Omental fat pad (tissue), 4 donors: ENCODE measurements around the gene TEDDM1. TPM values are rescaled to one million over a fixed set of nuclear protein-coding genes. Genes with fewer than 3 reads are reported as not detected.
A peak's percentile ranks its signal among the peaks of the same experiment; 100 is the strongest.

Source experiments
- ATAC-seq: fragments of 150-250 bp; one replicate; pipeline ENCODE4 v1.9.1; 2016; ENCODE audit warnings: mild to moderate bottlenecking, moderate library complexity; ENCODE audit not compliant: low FRiP score
- DNase-seq: peaks from one replicate; pipeline ENCODE4 v3.0.0-alpha.2; 2019; ENCODE audit warnings: low spot score
- total RNA-seq, 4 donors: library from RNA; depleted of rRNA; stranded (reverse); fragments of >200 nt; gene quantifications; one replicate each; pipeline ENCODE4 v1.1.0, GENCODE V29; 2016
- TF ChIP-seq, protein P1 (sequence below), 3 donors: fragments of 450-650 bp; IDR thresholded peaks; one replicate each; pipeline ENCODE4 v1.5.1; 2016 to 2017; ENCODE audit warnings: antibody characterized with exemption in 3 of 3, mild to moderate bottlenecking in 3 of 3, moderate library complexity in 2 of 3

The TEDDM1 gene
- total RNA-seq, 4 donors from 2014 or later = not detected

DNA sequence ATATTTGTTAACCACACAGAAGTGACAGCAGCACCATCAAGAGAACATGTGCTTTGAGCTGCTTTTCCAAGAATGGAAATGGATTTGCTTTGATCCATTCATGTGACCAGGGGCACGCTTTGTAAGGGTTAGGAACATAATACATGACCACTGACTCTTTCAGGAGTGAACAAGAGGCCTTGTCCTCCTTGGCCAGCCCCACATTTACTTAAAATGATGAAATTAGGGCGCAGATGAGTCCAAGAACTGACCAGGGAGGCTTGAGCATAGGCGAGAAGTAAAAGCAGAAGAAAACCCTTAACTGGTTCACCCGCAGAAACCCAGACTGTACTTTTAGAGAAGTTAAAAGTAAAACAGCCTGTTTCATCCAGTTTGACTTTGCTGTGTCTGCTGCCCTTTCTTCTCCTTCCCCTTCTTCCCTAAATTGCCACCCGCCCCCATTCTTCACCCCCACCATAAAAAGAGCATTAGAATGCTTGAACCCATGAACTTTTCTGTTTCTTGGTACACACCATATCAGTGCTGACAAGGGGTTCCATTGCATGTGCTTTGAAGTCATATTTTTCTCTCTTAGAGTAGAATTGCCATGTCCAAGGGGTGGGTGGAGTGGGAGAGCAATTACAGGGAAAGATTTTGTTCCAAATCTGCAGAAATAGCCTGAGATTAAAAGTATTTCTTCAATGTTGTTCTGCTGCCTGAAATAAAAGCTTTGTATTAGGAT is 6.3 kb downstream of the TEDDM1 start:
- ATAC-seq (no peak), DNase-seq (no peak)
- TF ChIP-seq, protein P1, sequence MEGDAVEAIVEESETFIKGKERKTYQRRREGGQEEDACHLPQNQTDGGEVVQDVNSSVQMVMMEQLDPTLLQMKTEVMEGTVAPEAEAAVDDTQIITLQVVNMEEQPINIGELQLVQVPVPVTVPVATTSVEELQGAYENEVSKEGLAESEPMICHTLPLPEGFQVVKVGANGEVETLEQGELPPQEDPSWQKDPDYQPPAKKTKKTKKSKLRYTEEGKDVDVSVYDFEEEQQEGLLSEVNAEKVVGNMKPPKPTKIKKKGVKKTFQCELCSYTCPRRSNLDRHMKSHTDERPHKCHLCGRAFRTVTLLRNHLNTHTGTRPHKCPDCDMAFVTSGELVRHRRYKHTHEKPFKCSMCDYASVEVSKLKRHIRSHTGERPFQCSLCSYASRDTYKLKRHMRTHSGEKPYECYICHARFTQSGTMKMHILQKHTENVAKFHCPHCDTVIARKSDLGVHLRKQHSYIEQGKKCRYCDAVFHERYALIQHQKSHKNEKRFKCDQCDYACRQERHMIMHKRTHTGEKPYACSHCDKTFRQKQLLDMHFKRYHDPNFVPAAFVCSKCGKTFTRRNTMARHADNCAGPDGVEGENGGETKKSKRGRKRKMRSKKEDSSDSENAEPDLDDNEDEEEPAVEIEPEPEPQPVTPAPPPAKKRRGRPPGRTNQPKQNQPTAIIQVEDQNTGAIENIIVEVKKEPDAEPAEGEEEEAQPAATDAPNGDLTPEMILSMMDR (IDR thresholded peaks at IDR 0.05) = no peak

DNA sequence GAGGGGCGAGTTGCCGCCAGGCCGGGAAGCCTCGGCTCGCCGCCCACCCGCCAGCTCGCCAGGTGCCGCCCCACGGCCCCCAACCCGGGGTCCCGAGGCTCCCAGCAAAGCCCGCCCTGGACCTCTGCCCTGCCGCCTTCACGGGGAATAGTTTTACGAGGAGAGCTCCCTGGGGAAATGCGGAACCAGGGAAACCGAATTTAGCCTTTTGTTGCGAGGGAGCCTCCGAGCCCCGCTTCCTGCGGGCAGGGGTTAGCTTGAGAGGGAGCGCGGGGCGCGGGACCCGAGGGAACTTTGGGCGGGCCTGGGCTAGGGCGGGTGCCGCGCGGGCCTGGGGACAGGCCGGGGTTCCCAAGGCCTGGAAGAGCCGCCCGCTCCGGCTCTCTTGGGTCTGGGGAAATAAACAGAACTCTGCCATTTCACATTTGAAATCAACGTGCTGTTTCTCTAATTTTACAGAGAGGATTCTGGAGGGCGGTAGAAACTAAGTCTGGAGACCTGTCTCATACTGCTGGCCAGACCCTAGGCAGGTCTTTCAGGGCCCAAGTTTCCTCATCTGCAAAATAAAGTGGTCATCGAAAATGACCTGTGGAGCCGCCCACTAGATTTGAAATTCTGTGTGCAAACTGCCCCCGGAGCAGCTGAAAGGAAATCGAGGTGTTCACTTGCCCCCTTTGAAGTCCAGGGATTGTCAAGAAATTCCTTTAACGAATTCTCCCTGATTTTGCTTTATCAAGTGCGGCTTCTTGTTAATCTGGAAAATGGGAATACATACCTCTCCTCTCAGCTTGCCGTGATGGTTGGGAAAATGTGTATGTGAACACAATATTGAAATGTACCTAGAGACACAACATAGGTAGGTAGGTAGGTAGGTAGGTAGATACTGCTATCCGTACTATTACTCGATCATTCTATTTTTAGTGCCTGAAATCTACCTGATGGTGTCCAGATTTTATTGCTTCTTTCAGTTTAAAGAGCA is 8.1 kb downstream of the TEDDM1 start:
- TF ChIP-seq, protein P1 (IDR thresholded peaks at IDR 0.05) = no peak
- ATAC-seq = peak; percentile 15
- no peak for DNase-seq

DNA sequence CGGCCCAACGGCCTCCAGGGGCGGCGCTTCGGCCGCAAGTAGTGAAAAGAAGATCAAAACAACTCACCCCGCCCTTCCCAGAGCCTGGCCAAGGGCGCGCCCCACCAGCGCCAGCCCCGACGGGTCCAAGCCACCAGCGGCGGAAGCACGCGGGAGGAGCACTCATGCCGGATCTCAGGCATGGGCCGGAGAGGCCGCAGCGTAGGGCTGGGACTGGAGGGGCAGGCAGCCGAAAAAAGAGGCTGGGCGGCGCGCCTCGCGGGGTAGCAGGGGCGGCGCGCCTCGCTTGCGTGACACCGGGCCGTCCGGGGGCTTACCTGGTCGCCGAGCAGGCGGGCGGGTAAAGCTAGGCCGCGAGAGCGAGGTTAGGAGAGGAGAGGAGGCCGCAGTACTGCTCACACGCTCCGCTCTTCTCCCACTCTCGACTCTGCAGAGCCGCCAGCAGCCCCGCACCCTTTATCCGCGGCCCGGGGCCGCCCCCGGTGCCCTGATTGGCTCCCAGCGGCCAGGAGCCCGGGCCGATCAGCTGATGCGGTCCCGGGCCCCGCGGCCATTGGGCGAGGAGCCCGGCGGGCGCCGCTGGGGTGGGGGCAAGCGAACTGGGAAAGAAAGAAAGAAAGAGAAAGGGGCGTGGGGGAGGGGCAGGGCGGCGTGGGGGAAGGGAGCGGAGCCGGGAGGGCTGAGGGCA is 9.0 kb downstream of the TEDDM1 start, which contains the start of gene GLUL:
Gene GLUL, minus strand, starts transcription at position 429 of the 688 bp plus-strand sequence. CDS start 3,053 bp downstream, outside the sequence.
- DNase-seq (peak; percentile 87), ATAC-seq (peak; percentile 95)
- TF ChIP-seq, protein P1 (IDR thresholded peaks at IDR 0.05) = no peak

DNA sequence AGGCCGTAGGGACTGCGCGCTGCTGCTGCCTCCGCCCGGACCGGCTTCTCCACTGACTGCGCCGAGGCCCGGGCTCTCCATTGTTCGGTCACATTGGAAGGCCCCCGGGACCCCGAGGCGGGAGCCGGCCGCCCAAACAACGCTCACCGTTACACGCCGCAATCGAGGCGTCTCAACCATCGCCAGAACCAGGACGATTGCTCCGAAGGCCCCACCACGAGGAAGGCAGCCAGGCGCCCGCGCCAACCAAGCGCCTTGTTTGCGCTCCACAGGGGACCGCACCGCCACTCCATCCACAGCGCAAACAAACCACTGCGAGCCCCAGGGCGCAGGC is 9.5 kb downstream of the TEDDM1 start:
- TF ChIP-seq, protein P1 (IDR thresholded peaks at IDR 0.05) = no peak
- DNase-seq = no peak
- ATAC-seq = no peak

DNA sequence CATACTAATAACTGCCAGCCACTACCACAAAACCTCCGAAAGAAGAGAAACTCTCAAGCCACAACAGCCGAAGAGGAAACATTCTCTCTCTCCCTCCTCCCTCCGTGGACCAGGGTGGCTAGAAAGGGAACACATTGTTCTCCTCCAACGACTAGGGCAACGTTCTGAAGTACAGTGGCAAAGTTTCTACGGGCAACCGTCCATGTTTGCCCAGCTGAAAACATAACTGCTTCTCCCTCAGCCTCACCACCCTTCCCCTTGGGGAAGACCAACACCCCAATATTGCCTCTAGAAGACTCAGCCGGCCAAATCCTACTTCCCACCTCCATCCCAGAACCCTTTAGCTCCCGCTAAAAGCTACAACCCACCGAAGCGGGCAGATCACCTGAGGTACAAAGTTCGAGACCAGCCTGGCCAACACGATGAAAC is 10.8 kb downstream of the TEDDM1 start:
- DNase-seq = no peak
- TF ChIP-seq, protein P1 (IDR thresholded peaks at IDR 0.05) = no peak
- ATAC-seq = no peak

DNA sequence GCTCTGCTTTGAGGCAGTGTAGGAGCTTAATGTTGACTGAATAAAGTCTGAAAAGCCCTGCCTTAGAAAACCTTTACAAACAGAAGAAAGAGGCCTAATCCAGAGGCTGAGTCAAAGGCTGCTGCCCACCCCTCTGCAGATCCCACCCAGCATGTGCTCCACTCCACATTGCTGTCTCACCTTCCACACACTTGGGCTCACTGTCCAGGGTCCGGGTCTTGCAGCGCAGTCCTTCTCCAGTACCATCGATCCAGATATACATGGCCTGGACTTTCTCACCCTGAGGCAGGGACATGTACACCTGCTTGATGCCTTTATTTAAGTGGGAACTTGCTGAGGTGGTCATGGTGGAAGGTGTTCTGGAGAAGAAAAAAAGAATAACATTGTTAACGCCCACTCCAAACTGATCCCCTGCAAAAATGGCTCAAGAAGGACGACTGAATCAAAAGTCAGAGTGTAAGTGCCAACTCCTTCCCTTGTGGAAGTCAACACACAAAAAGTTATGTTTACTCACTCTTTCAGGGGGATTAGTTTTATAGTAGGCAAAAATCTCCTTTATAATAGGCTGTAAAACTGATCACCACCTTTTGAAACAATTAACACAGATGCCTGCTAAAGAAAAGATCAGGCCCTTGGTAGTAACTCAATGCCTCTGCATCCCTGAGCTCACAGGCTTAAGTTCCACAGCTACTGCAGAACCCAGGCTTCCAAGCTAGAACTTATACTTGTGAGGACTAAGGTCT is 11.9 kb downstream of the TEDDM1 start:
- ATAC-seq (no peak), DNase-seq (no peak)
- TF ChIP-seq, protein P1 (IDR thresholded peaks at IDR 0.05) = no peak
